SK-N-SH treated with all-trans-retinoic acid at 6 μM for 48 hours (cell line): Measurements from ENCODE around the gene EPHB2.
"Not testable (repeated sequence)": the region's sequence is repeated elsewhere in the genome, so short reads cannot be mapped to it uniquely, and the experiment has no call there.

Source experiments
- ATAC-seq: fragments of 200-7000 bp; cut with Tn5 transposase; 3 replicates; pipeline ENCODE4 v1.9.1; 2020; ENCODE audit warnings: mild to moderate bottlenecking, moderate library complexity
- ARNTL ChIP-seq: fragments of 450-650 bp; formaldehyde crosslinking; IDR thresholded peaks from 2 replicates; pipeline ENCODE4 v1.5.0; 2020; ENCODE audit warnings: low read depth, mild to moderate bottlenecking, moderate library complexity, borderline replicate concordance
- BACH2 ChIP-seq: fragments of 250-450 bp; sonication (Bioruptor Pico); IDR thresholded peaks from 2 replicates; pipeline ENCODE4 v1.9.0; 2021; ENCODE audit warnings: mild to moderate bottlenecking, borderline replicate concordance
- CREB5 ChIP-seq: fragments of 250-450 bp; sonication (Bioruptor Pico); IDR thresholded peaks from 2 replicates; pipeline ENCODE4 v1.5.1; 2020; ENCODE audit warnings: low read depth, mild to moderate bottlenecking, moderate library complexity
- CSDC2 ChIP-seq: fragments of 250-450 bp; sonication (Bioruptor Pico); IDR thresholded peaks from 2 replicates; pipeline ENCODE4 v1.5.0; 2020; ENCODE audit warnings: mild to moderate bottlenecking, moderate library complexity
- GLIS3 ChIP-seq: fragments of 250-450 bp; sonication (Bioruptor Pico); IDR thresholded peaks from 2 replicates; pipeline ENCODE4 v1.5.0; 2020; ENCODE audit warnings: mild to moderate bottlenecking, moderate library complexity
- ISL1 ChIP-seq: fragments of 250-450 bp; sonication (Bioruptor Pico); IDR thresholded peaks from 2 replicates; pipeline ENCODE4 v2.1.2; 2022; ENCODE audit warnings: mild to moderate bottlenecking, moderate library complexity
- OSR1 ChIP-seq: fragments of 250-450 bp; sonication (Bioruptor Pico); IDR thresholded peaks from 2 replicates; pipeline ENCODE4 v1.8.0; 2022; ENCODE audit warnings: moderate library complexity, mild to moderate bottlenecking, inconsistent platforms
- PPARA ChIP-seq: fragments of 250-450 bp; sonication (Bioruptor Pico); IDR thresholded peaks from 2 replicates; pipeline ENCODE4 v1.5.0; 2020; ENCODE audit warnings: mild to moderate bottlenecking, borderline replicate concordance
- RARB ChIP-seq: fragments of 250-450 bp; sonication (Bioruptor Pico); IDR thresholded peaks from 2 replicates; pipeline ENCODE4 v1.8.0; 2021; ENCODE audit warnings: mild to moderate bottlenecking, moderate library complexity
- SNAI2 ChIP-seq: fragments of 250-450 bp; sonication (Bioruptor Pico); IDR thresholded peaks from 2 replicates; pipeline ENCODE4 v1.5.0; 2020; ENCODE audit warnings: mild to moderate bottlenecking, moderate library complexity
- TCF4 ChIP-seq: fragments of 250-450 bp; sonication (Bioruptor Pico); IDR thresholded peaks from 2 replicates; pipeline ENCODE4 v1.8.0; 2021; ENCODE audit warnings: mild to moderate bottlenecking, moderate library complexity, borderline replicate concordance
- TOX ChIP-seq: fragments of 250-450 bp; sonication (Bioruptor Pico); IDR thresholded peaks from 2 replicates; pipeline ENCODE4 v1.8.0; 2021; ENCODE audit warnings: mild to moderate bottlenecking, moderate library complexity, borderline replicate concordance
- ZC3H10 ChIP-seq: fragments of 250-450 bp; sonication (Bioruptor Pico); IDR thresholded peaks from 2 replicates; pipeline ENCODE4 v1.5.1; 2021; ENCODE audit warnings: mild to moderate bottlenecking, moderate library complexity
- ZFP3 ChIP-seq: fragments of 250-450 bp; sonication (Bioruptor Pico); IDR thresholded peaks from 2 replicates; pipeline ENCODE4 v1.5.0; 2020; ENCODE audit warnings: mild to moderate bottlenecking, moderate library complexity
- ZFP30 ChIP-seq: fragments of 450-650 bp; formaldehyde crosslinking; IDR thresholded peaks from 2 replicates; pipeline ENCODE4 v1.5.0; 2022; ENCODE audit warnings: mild to moderate bottlenecking, moderate library complexity
- ZNF70 ChIP-seq: fragments of 450-650 bp; formaldehyde crosslinking; IDR thresholded peaks from 2 replicates; pipeline ENCODE4 v1.5.0; 2020; ENCODE audit warnings: mild to moderate bottlenecking, moderate library complexity
- ZNF8 ChIP-seq: fragments of 450-650 bp; formaldehyde crosslinking; IDR thresholded peaks from 2 replicates; pipeline ENCODE4 v1.5.0; 2020; ENCODE audit warnings: mild to moderate bottlenecking, moderate library complexity
- TF ChIP-seq, protein P1 (sequence below): fragments of 250-450 bp; sonication (Bioruptor Pico); IDR thresholded peaks from 2 replicates; pipeline ENCODE4 v1.5.0; 2020; ENCODE audit warnings: mild to moderate bottlenecking, moderate library complexity
- TF ChIP-seq, protein P2 (sequence below): fragments of 250-450 bp; sonication (Bioruptor Pico); IDR thresholded peaks from 2 replicates; pipeline ENCODE4 v1.8.0; 2020; ENCODE audit warnings: mild to moderate bottlenecking, moderate library complexity, borderline replicate concordance
- TF ChIP-seq, protein P3 (sequence below): fragments of 250-450 bp; sonication (Bioruptor Pico); IDR thresholded peaks from 2 replicates; pipeline ENCODE4 v1.5.1; 2021; ENCODE audit warnings: mild to moderate bottlenecking, moderate library complexity

Gene EPHB2

GRCh38 chr1:22841142-22841541 lies 130.5 kb downstream of the EPHB2 start:
- TF ChIP-seq OSR1 (CRISPR knock-in tag) (no peak), SNAI2 (CRISPR knock-in tag) (no peak), PPARA (no peak), TCF4 (CRISPR knock-in tag) (no peak), TOX (CRISPR knock-in tag) (no peak), ZNF70 (CRISPR knock-in tag) (no peak), BACH2 (no peak), CSDC2 (no peak)
- ATAC-seq = no peak

DNA sequence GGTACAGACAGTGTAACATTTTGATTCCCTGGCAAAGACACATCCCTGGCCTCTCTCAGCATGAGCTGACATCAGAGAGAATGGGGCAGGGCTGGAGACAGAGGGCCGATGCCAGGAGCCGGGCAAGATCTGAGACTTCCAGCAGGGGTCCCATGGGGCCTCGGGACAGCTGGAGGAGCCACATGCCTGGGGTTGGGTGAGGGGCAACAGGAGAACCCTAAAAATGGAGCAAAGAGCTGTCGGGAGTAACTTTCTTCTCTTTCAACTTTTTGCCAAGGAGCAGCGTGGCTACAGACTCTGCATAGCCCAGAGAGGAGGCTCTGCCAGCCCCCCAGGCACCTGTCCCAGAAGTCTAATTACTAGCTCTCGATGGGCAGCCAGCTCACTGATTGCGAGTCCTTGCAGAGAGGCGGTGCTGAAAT lies 131.2 kb downstream of the EPHB2 start:
- TF ChIP-seq BACH2 (no peak), ZFP30 (no peak), SNAI2 (CRISPR knock-in tag) (no peak), ZNF8 (no peak), ZC3H10 (CRISPR knock-in tag) (no peak), TCF4 (CRISPR knock-in tag) (no peak), ZFP3 (CRISPR knock-in tag) (no peak), RARB (CRISPR knock-in tag) (no peak), ARNTL (CRISPR knock-in tag) (no peak), TOX (CRISPR knock-in tag) (no peak), OSR1 (CRISPR knock-in tag) (no peak)
- TF ChIP-seq, protein P1, sequence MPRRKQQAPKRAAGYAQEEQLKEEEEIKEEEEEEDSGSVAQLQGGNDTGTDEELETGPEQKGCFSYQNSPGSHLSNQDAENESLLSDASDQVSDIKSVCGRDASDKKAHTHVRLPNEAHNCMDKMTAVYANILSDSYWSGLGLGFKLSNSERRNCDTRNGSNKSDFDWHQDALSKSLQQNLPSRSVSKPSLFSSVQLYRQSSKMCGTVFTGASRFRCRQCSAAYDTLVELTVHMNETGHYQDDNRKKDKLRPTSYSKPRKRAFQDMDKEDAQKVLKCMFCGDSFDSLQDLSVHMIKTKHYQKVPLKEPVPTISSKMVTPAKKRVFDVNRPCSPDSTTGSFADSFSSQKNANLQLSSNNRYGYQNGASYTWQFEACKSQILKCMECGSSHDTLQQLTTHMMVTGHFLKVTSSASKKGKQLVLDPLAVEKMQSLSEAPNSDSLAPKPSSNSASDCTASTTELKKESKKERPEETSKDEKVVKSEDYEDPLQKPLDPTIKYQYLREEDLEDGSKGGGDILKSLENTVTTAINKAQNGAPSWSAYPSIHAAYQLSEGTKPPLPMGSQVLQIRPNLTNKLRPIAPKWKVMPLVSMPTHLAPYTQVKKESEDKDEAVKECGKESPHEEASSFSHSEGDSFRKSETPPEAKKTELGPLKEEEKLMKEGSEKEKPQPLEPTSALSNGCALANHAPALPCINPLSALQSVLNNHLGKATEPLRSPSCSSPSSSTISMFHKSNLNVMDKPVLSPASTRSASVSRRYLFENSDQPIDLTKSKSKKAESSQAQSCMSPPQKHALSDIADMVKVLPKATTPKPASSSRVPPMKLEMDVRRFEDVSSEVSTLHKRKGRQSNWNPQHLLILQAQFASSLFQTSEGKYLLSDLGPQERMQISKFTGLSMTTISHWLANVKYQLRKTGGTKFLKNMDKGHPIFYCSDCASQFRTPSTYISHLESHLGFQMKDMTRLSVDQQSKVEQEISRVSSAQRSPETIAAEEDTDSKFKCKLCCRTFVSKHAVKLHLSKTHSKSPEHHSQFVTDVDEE (CRISPR knock-in tag) = no peak
- ATAC-seq = no peak

DNA sequence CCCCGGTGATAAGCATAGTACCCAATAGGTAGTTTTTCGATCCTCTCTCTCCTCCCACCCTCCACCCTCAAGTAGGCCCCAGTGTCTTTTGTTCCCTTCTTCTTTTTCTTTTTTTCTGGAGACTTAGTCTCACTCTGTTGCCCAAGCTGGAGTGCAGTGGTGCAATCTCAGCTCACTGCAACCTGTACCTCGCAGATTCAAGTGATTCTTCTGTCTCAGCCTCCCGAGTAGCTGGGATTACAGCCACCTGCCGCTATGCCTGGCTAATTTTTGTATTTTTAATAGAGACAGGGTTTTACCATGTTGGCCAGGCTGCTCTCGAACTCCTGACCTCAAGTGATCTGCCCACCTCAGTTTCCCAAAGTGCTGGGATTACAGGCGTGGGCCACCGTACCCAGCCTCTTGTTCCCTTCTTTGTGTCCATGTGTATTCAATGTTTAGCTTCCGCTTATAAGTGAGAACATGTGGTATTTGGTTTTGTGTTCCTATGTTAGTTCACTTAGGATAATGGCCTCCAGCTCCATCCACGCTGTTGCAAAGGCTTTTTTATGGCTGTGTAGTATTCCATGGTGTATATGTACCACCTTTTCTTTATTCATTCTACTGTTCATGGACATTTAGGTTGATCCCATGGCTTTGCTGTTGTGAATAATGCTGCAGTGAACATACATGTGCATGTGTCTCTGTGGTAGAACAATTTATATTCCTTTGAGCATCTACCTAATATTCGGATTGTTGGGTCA lies 133.0 kb downstream of the EPHB2 start:
- not testable (repeated sequence) for ATAC-seq

DNA sequence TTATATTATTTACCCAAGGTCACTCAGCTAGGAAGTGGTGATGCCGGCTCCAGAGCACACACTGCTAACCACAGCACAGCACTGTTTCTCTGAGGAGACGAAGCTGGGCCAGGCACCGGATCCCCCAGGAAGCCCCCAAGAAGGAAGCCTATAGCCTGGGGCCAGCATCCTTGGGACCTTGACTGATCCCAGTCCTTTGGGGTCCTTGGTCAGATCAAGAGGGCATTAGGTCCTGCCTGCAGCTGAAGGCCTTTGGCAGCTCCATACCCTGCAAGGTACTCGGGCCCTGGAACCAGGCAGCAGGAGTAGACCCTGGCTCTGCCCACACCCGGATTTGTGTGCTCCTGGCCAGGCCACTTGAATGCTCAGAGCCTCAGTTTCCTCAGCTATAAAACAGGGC lies 134.0 kb downstream of the EPHB2 start:
- no peak for ATAC-seq
- TF ChIP-seq, protein P1 (CRISPR knock-in tag) = no peak
- TF ChIP-seq CREB5 (no peak), GLIS3 (CRISPR knock-in tag) (no peak), TOX (CRISPR knock-in tag) (no peak), OSR1 (CRISPR knock-in tag) (no peak), ZC3H10 (CRISPR knock-in tag) (no peak), ZNF70 (CRISPR knock-in tag) (no peak), ISL1 (CRISPR knock-in tag) (no peak)
- TF ChIP-seq, protein P2, sequence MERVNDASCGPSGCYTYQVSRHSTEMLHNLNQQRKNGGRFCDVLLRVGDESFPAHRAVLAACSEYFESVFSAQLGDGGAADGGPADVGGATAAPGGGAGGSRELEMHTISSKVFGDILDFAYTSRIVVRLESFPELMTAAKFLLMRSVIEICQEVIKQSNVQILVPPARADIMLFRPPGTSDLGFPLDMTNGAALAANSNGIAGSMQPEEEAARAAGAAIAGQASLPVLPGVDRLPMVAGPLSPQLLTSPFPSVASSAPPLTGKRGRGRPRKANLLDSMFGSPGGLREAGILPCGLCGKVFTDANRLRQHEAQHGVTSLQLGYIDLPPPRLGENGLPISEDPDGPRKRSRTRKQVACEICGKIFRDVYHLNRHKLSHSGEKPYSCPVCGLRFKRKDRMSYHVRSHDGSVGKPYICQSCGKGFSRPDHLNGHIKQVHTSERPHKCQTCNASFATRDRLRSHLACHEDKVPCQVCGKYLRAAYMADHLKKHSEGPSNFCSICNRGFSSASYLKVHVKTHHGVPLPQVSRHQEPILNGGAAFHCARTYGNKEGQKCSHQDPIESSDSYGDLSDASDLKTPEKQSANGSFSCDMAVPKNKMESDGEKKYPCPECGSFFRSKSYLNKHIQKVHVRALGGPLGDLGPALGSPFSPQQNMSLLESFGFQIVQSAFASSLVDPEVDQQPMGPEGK (CRISPR knock-in tag) = no peak
- TF ChIP-seq, protein P3, sequence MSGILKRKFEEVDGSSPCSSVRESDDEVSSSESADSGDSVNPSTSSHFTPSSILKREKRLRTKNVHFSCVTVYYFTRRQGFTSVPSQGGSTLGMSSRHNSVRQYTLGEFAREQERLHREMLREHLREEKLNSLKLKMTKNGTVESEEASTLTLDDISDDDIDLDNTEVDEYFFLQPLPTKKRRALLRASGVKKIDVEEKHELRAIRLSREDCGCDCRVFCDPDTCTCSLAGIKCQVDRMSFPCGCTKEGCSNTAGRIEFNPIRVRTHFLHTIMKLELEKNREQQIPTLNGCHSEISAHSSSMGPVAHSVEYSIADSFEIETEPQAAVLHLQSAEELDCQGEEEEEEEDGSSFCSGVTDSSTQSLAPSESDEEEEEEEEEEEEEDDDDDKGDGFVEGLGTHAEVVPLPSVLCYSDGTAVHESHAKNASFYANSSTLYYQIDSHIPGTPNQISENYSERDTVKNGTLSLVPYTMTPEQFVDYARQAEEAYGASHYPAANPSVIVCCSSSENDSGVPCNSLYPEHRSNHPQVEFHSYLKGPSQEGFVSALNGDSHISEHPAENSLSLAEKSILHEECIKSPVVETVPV = no peak
